Myocyte (in vitro differentiated cells): ENCODE results near the gene LRRC7. TPM values are rescaled to one million over a fixed set of nuclear protein-coding genes. Genes with fewer than 3 reads are reported as not detected.

Source experiments
- DNase-seq: peaks from one replicate; pipeline ENCODE4 v3.0.0-alpha.2; 2012; ENCODE audit warnings: low read depth
- total RNA-seq: library from RNA; depleted of rRNA; stranded (reverse); fragments of >200 nt; gene quantifications from 2 replicates; pipeline ENCODE4 v1.2.3, GENCODE V29; 2014

LRRC7 gene
- total RNA-seq, 1 donor from 2014 or later, result 0.37 TPM

GRCh38 chr1:69765951-69766350 is 198.2 kb downstream of the LRRC7 start:
- no peak for DNase-seq

- no peak for DNase-seq
Measured at GRCh38 chr1:69766431-69767180, 198.9 kb downstream of the LRRC7 start.

GRCh38 chr1:69776555-69776954 is 208.8 kb downstream of the LRRC7 start:
- DNase-seq, result no peak

- DNase-seq, result no peak
Measured at GRCh38 chr1:69777423-69777822, 209.7 kb downstream of the LRRC7 start.

- DNase-seq, result no peak
Measured at GRCh38 chr1:69777971-69778370, 210.2 kb downstream of the LRRC7 start.

GRCh38 chr1:69787151-69787550 is 219.4 kb downstream of the LRRC7 start:
- DNase-seq, result no peak

GRCh38 chr1:69791311-69791710 is 223.6 kb downstream of the LRRC7 start:
- DNase-seq, result peak; percentile 6

GRCh38 chr1:69794831-69795230 is 227.1 kb downstream of the LRRC7 start:
- no peak for DNase-seq

- no peak for DNase-seq
Measured at GRCh38 chr1:69814926-69815325, 247.2 kb downstream of the LRRC7 start.

- peak; percentile 70 for DNase-seq
Measured at GRCh38 chr1:69824932-69825331, 257.2 kb downstream of the LRRC7 start.

GRCh38 chr1:69827732-69828131 is 260.0 kb downstream of the LRRC7 start:
- DNase-seq, result no peak

- peak; percentile 26 for DNase-seq
Measured at GRCh38 chr1:69833536-69833935, 265.8 kb downstream of the LRRC7 start.

- no peak for DNase-seq
Measured at GRCh38 chr1:69834336-69834735, 266.6 kb downstream of the LRRC7 start.

GRCh38 chr1:69835955-69836354 is 268.2 kb downstream of the LRRC7 start:
- DNase-seq, result no peak

GRCh38 chr1:69836971-69837636 is 269.4 kb downstream of the LRRC7 start:
- DNase-seq, result peak; percentile 13

- no peak for DNase-seq
Measured at GRCh38 chr1:69842326-69842725, 274.6 kb downstream of the LRRC7 start.

- no peak for DNase-seq
Measured at GRCh38 chr1:69845655-69846054, 277.9 kb downstream of the LRRC7 start.

GRCh38 chr1:69846267-69846666 is 278.5 kb downstream of the LRRC7 start:
- no peak for DNase-seq

- no peak for DNase-seq
Measured at GRCh38 chr1:69847670-69848069, 279.9 kb downstream of the LRRC7 start.

GRCh38 chr1:69852151-69852550 is 284.4 kb downstream of the LRRC7 start:
- no peak for DNase-seq

- DNase-seq, result no peak
Measured at GRCh38 chr1:69852706-69853105, 285.0 kb downstream of the LRRC7 start.

- no peak for DNase-seq
Measured at GRCh38 chr1:69858534-69858933, 290.8 kb downstream of the LRRC7 start.

- no peak for DNase-seq
Measured at GRCh38 chr1:69861641-69862040, 293.9 kb downstream of the LRRC7 start.
